ENCODE data around the gene PTPRC.

Gene PTPRC

GRCh38 chr1:198650506-198650905 is 11.7 kb downstream of the PTPRC start:
- Histone ChIP-seq H3K27me3 (ENCODE audit: control insufficient read depth, insufficient read depth, low read length) (no peaks in the 10 kb centered on the region), H3K9ac (ENCODE audit: low read length) (no peak overlapping the region), H3K4me3 (ENCODE audit: low read length) (no peak overlapping the region), H3K27ac (ENCODE audit: low read depth, low read length) (no peak overlapping the region), H3K4me1 (ENCODE audit: control insufficient read depth, insufficient read depth, low read length) (no peaks in the 10 kb centered on the region), H3K36me3 (ENCODE audit: control insufficient read depth, insufficient read depth, low read length) (no peaks in the 10 kb centered on the region)

- no peaks in the 10 kb centered on the region for H3K4me1 ChIP-seq (ENCODE audit: control insufficient read depth, insufficient read depth, low read length)
- H3K9ac ChIP-seq (ENCODE audit: low read length): no peak overlapping the region
- no peaks in the 10 kb centered on the region for H3K27me3 ChIP-seq (ENCODE audit: control insufficient read depth, insufficient read depth, low read length)
- H3K4me3 ChIP-seq (ENCODE audit: low read length): no peak overlapping the region
- H3K36me3 ChIP-seq (ENCODE audit: control insufficient read depth, insufficient read depth, low read length): no peaks in the 10 kb centered on the region
- H3K27ac ChIP-seq (ENCODE audit: low read depth, low read length): no peak overlapping the region
Measured at GRCh38 chr1:198651650-198652400, 13.0 kb downstream of the PTPRC start.

- H3K4me3 ChIP-seq (ENCODE audit: low read length): no peak overlapping the region
- H3K36me3 ChIP-seq (ENCODE audit: control insufficient read depth, insufficient read depth, low read length): no peaks in the 10 kb centered on the region
- H3K4me1 ChIP-seq (ENCODE audit: control insufficient read depth, insufficient read depth, low read length): no peaks in the 10 kb centered on the region
- H3K27me3 ChIP-seq (ENCODE audit: control insufficient read depth, insufficient read depth, low read length): no peaks in the 10 kb centered on the region
- H3K27ac ChIP-seq (ENCODE audit: low read depth, low read length): no peak overlapping the region
- H3K9ac ChIP-seq (ENCODE audit: low read length): no peak overlapping the region
Measured at GRCh38 chr1:198653808-198654413, 15.1 kb downstream of the PTPRC start.

- Histone ChIP-seq H3K27ac (ENCODE audit: low read depth, low read length) (no peak overlapping the region), H3K4me1 (ENCODE audit: control insufficient read depth, insufficient read depth, low read length) (no peaks in the 10 kb centered on the region), H3K4me3 (ENCODE audit: low read length) (no peak overlapping the region), H3K9ac (ENCODE audit: low read length) (no peak overlapping the region), H3K36me3 (ENCODE audit: control insufficient read depth, insufficient read depth, low read length) (no peaks in the 10 kb centered on the region), H3K27me3 (ENCODE audit: control insufficient read depth, insufficient read depth, low read length) (no peaks in the 10 kb centered on the region)
Measured at GRCh38 chr1:198655459-198656121, 16.8 kb downstream of the PTPRC start.

GRCh38 chr1:198656500-198656932 is 17.7 kb downstream of the PTPRC start:
- Histone ChIP-seq H3K9ac (ENCODE audit: low read length) (no peak overlapping the region), H3K4me1 (ENCODE audit: control insufficient read depth, insufficient read depth, low read length) (no peaks in the 10 kb centered on the region), H3K27ac (ENCODE audit: low read depth, low read length) (no peak overlapping the region), H3K36me3 (ENCODE audit: control insufficient read depth, insufficient read depth, low read length) (no peaks in the 10 kb centered on the region), H3K27me3 (ENCODE audit: control insufficient read depth, insufficient read depth, low read length) (no peaks in the 10 kb centered on the region), H3K4me3 (ENCODE audit: low read length) (no peak overlapping the region)

GRCh38 chr1:198657550-198658064 is 18.8 kb downstream of the PTPRC start:
- H3K27me3 ChIP-seq (ENCODE audit: control insufficient read depth, insufficient read depth, low read length): no peaks in the 10 kb centered on the region
- no peak overlapping the region for H3K9ac ChIP-seq (ENCODE audit: low read length)
- no peaks in the 10 kb centered on the region for H3K4me1 ChIP-seq (ENCODE audit: control insufficient read depth, insufficient read depth, low read length)
- no peaks in the 10 kb centered on the region for H3K36me3 ChIP-seq (ENCODE audit: control insufficient read depth, insufficient read depth, low read length)
- no peak overlapping the region for H3K4me3 ChIP-seq (ENCODE audit: low read length)
- no peak overlapping the region for H3K27ac ChIP-seq (ENCODE audit: low read depth, low read length)

- no peaks in the 10 kb centered on the region for H3K27me3 ChIP-seq (ENCODE audit: control insufficient read depth, insufficient read depth, low read length)
- no peak overlapping the region for H3K9ac ChIP-seq (ENCODE audit: low read length)
- H3K4me3 ChIP-seq (ENCODE audit: low read length): no peak overlapping the region
- no peak overlapping the region for H3K27ac ChIP-seq (ENCODE audit: low read depth, low read length)
- H3K4me1 ChIP-seq (ENCODE audit: control insufficient read depth, insufficient read depth, low read length): no peaks in the 10 kb centered on the region
- no peaks in the 10 kb centered on the region for H3K36me3 ChIP-seq (ENCODE audit: control insufficient read depth, insufficient read depth, low read length)
Measured at GRCh38 chr1:198660341-198661261, 21.8 kb downstream of the PTPRC start.

- Histone ChIP-seq H3K9ac (ENCODE audit: low read length) (no peak overlapping the region), H3K4me3 (ENCODE audit: low read length) (no peak overlapping the region), H3K27ac (ENCODE audit: low read depth, low read length) (no peak overlapping the region), H3K27me3 (ENCODE audit: control insufficient read depth, insufficient read depth, low read length) (no peaks in the 10 kb centered on the region), H3K4me1 (ENCODE audit: control insufficient read depth, insufficient read depth, low read length) (no peaks in the 10 kb centered on the region), H3K36me3 (ENCODE audit: control insufficient read depth, insufficient read depth, low read length) (no peaks in the 10 kb centered on the region)
Measured at GRCh38 chr1:198662821-198663220, 24.0 kb downstream of the PTPRC start.

- no peaks in the 10 kb centered on the region for H3K36me3 ChIP-seq (ENCODE audit: control insufficient read depth, insufficient read depth, low read length)
- H3K4me3 ChIP-seq (ENCODE audit: low read length): no peak overlapping the region
- no peak overlapping the region for H3K27ac ChIP-seq (ENCODE audit: low read depth, low read length)
- H3K27me3 ChIP-seq (ENCODE audit: control insufficient read depth, insufficient read depth, low read length): no peaks in the 10 kb centered on the region
- H3K4me1 ChIP-seq (ENCODE audit: control insufficient read depth, insufficient read depth, low read length): no peaks in the 10 kb centered on the region
- H3K9ac ChIP-seq (ENCODE audit: low read length): no peak overlapping the region
Measured at GRCh38 chr1:198664068-198664788, 25.4 kb downstream of the PTPRC start.

- Histone ChIP-seq H3K27me3 (ENCODE audit: control insufficient read depth, insufficient read depth, low read length) (no peaks in the 10 kb centered on the region), H3K9ac (ENCODE audit: low read length) (no peak overlapping the region), H3K36me3 (ENCODE audit: control insufficient read depth, insufficient read depth, low read length) (no peaks in the 10 kb centered on the region), H3K4me1 (ENCODE audit: control insufficient read depth, insufficient read depth, low read length) (no peaks in the 10 kb centered on the region), H3K4me3 (ENCODE audit: low read length) (no peak overlapping the region), H3K27ac (ENCODE audit: low read depth, low read length) (no peak overlapping the region)
Measured at GRCh38 chr1:198667186-198667585, 28.3 kb downstream of the PTPRC start.

GRCh38 chr1:198667807-198668206 is 29.0 kb downstream of the PTPRC start:
- no peak overlapping the region for H3K9ac ChIP-seq (ENCODE audit: low read length)
- H3K4me1 ChIP-seq (ENCODE audit: control insufficient read depth, insufficient read depth, low read length): no peaks in the 10 kb centered on the region
- no peaks in the 10 kb centered on the region for H3K36me3 ChIP-seq (ENCODE audit: control insufficient read depth, insufficient read depth, low read length)
- H3K27me3 ChIP-seq (ENCODE audit: control insufficient read depth, insufficient read depth, low read length): no peaks in the 10 kb centered on the region
- H3K27ac ChIP-seq (ENCODE audit: low read depth, low read length): no peak overlapping the region
- H3K4me3 ChIP-seq (ENCODE audit: low read length): no peak overlapping the region

All from rectal smooth muscle tissue (tissue), 1 donor.